Activated gamma-delta T cell treated with Interleukin-2 at 50 U/mL for 16 hours (primary cell): ENCODE results near the gene MRLN.

Experiments
- DNase-seq: peaks from one replicate; pipeline ENCODE4 v3.0.0-alpha.2; 2020

The MRLN gene

DNA sequence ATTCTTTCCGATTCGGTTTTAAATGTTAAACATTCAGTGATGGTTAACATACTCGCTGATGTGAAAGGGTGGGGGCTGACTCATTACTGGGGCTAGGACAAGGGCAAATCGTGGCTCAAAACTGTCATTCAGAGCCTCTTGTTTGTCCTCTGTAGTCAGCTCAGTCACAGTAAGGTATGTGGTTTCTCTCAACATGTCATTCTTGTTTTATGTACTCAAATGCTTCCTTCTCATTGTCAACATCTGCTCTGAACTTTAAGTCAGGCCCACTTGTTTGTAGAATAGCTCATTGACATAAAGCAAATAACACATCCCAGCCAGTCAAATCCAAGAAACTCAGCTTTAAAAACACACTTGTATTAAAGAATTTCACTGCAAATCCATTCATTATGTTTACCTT, 50.9 kb downstream of the MRLN start:
- no peak for DNase-seq

DNA sequence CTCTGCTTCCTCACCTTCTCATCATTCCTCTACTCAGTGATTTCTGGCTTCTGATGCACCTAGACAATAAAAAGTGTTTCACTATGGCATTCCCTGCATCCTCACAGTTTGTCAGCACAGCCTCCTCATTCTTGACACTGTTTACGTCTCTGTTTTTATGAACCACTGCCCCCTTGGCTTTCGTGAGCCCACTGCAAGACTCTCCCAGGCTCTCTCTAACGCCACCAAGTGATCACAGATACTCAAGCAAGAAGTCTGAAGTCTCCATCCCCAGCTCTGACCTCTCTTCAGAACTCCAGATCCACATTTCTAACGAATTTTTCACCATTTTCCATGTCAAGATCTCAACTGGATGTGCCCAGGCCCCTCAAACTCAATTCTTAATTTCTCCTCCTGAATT, 52.5 kb downstream of the MRLN start:
- no peak for DNase-seq

DNA sequence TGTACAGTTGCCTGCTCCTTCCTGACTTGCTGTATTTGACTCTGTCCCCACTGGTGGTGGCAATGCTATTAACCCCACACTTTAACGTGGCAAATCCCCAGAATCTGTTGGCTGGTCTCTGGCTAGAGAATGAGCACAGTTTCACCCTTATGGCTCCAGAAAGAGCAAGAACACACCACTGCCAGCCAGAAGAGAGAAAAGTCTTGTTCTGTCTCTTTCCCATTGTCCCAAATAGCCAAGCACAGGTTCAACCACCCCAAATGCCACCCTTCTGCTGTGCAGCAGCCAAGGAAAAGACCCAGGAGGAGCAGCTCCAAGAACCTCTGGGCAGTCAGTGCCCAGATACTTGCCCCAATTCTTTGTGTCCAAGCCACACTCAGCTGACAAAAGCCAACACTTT, 54.9 kb downstream of the MRLN start:
- DNase-seq, result no peak

DNA sequence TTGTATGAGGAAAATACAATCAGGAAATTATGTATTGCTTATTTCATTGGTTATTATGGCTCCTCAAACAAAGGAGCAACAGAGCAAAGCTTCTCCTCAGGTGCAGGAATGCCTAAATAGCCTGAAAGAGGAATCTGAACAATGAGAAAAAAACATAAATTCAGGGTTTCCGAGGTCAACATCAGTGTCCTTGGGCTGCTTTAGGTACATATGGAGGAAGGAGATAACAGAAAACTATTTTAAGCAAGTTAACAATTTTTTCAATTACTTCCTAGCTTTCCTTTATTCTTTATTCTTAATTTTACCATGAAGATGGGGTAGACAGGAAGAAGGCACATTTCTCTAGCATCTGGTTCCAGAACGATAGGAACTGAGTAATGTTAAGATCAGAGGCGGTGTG, 57.6 kb downstream of the MRLN start:
- DNase-seq, result no peak

DNA sequence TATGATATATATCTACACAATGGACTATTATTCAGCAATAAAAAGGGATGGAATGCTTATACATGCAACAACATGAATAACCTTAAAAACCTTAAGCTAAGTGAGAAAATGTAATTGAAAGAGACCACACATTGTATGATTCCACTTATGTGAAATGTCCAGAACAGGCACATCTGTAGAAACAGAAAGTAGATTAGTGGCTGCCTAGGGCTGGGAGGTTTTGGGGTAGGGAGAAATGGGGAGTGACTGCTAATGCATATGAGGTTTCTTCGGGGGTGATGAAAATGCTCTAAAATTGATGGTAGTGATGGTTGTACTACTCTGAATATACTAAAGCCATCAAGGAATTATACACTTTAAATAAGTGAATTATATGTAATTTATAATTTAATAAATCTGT, 58.3 kb downstream of the MRLN start:
- no peak for DNase-seq

- no peak for DNase-seq
These were observed 61.1 kb downstream of the MRLN start for GRCh38 chr10:59692113-59692512.

DNA sequence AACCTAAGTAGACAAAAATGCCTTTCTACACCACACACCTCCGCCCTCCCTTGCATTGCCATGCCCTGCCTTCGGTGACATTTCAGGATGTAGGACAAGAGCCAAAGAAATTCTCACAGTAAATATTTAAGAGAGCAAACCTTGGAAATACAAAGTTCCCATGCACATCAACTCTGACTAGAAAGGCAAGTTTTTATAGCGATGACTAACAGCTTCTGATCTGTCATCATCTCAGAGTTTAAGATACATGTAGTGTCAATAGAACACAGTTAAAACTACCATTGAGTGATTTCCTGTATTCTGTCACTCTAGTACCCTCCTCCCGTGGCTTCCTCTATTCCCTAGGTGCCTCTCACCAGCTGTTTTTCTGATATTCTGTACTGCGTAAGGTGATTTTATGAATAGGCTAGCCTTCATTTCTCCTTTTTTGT, 64.3 kb downstream of the MRLN start:
- DNase-seq, result no peak

DNA sequence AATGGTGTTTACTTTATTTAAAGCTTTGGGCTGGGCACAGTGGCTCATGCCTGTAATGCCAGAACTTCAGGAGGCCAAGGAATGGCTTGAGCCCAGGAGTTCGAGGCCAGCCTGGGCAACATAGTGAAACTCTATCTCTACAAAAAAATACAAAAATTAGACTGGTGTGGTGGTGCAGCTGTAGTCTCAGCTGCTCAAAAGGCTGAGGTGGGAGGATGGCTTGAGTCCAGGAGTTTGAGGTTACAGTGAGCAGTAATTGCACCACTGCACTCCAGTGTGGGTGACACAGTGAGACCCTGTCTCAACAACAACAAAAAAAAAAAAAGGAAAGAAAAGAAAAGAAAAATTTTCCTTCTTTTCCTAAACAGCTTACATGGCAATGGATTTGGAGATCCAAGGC, 65.6 kb downstream of the MRLN start:
- no peak for DNase-seq
